Measurements from ENCODE around the gene COPG2. TPM values are rescaled to one million over a fixed set of nuclear protein-coding genes. Genes with fewer than 3 reads are reported as not detected.

COPG2 gene
- total RNA-seq, 2 donors from 2014 or later: 27.5 to 27.8 TPM

GRCh38 chr7:130463553-130464434 is 204.8 kb downstream of the COPG2 start:
- ATAC-seq (replicated peaks in 1 of 2): no peak
- H3K4me3 Mint-ChIP-seq: no peak overlapping the region
- DNase-seq: no peak

GRCh38 chr7:130461272-130461671 is 207.3 kb downstream of the COPG2 start:
- Mint-ChIP-seq H3K27me3 (ENCODE audit: low read depth) (no peaks in the 10 kb centered on the region), H3K36me3 (ENCODE audit: insufficient read depth in 2 of 2) (peaks cover 0 to 8% of the 10 kb centered on the region in 2 donors), H3K4me1 (ENCODE audit: low read depth) (peaks cover 7% of the 10 kb centered on the region), H3K9me3 (peaks cover 0 to 1% of the 10 kb centered on the region in 2 donors), H3K4me3 (no peak overlapping the region), H3K27ac (no peak overlapping the region)
- ATAC-seq (replicated peaks in 1 of 2) (no peak), DNase-seq (no peak)

More at GRCh38 chr7:130463553-130464434, 204.8 kb downstream of the COPG2 start:
- Mint-ChIP-seq H3K4me1 (ENCODE audit: low read depth) (no peaks in the 10 kb centered on the region), H3K36me3 (ENCODE audit: insufficient read depth in 2 of 2) (peaks cover 0 to 8% of the 10 kb centered on the region in 2 donors), H3K27ac (no peak overlapping the region), H3K9me3 (peaks cover 0 to 1% of the 10 kb centered on the region in 2 donors), H3K27me3 (ENCODE audit: low read depth) (no peaks in the 10 kb centered on the region)

- no peaks in the 10 kb centered on the region for H3K27me3 Mint-ChIP-seq (ENCODE audit: low read depth)
- H3K4me1 Mint-ChIP-seq (ENCODE audit: low read depth): peaks cover 22% of the 10 kb centered on the region
- H3K36me3 Mint-ChIP-seq (ENCODE audit: insufficient read depth in 2 of 2): peaks cover 0 to 8% of the 10 kb centered on the region in 2 donors
- ATAC-seq (replicated peaks in 1 of 2): no peak
- H3K9me3 Mint-ChIP-seq: peaks cover 0 to 3% of the 10 kb centered on the region in 2 donors
- DNase-seq: no peak
- H3K27ac Mint-ChIP-seq: no peak overlapping the region
- peak overlapping the region in 1 of 2 donors; percentile 25 for H3K4me3 Mint-ChIP-seq
Observed at GRCh38 chr7:130458257-130458656, 210.3 kb downstream of the COPG2 start.

Other genes starting within 250 kb of the COPG2 start
- gene CEP41, start 227.7 kb downstream of the COPG2 start, total RNA-seq: 10 to 100 TPM; 19.1 to 33.3 TPM
- 1 to 10 TPM; 3.5 to 4.8 TPM for gene MEST, start 176.7 kb downstream of the COPG2 start, total RNA-seq
- gene TSGA13, start 17.8 kb upstream of the COPG2 start, total RNA-seq: not detected
- gene KLF14, start 65.5 kb upstream of the COPG2 start, total RNA-seq: under 1 TPM in 1 of 2 donors, not detected in 1; 0.09 TPM

Data from activated T-cell treated with anti-CD3 and anti-CD28 coated beads, Interleukin-2, amount 50 U/mL, for 72 hours (primary cell).